Occipital lobe (tissue), 2 donors: Measurements from ENCODE around the gene AKAP13. TPM values are rescaled to one million over a fixed set of nuclear protein-coding genes. Genes with fewer than 3 reads are reported as not detected.

Experiments used
- DNase-seq: peaks from one replicate; lab custom pipeline; 2025; lab: John Stamatoyannopoulos, UW
- total RNA-seq: library from RNA; depleted of rRNA; stranded (reverse); fragments of >200 nt; gene quantifications from one replicate; pipeline ENCODE4 v1.2.3, GENCODE V29; 2014

Gene AKAP13
- total RNA-seq, 1 donor from 2014 or later, result 142 TPM

- no peak for DNase-seq
Measured at GRCh38 chr15:85406916-85407315, 26.5 kb downstream of the AKAP13 start.

- no peak for DNase-seq
Measured at GRCh38 chr15:85407421-85408269, 27.2 kb downstream of the AKAP13 start.

GRCh38 chr15:85408270-85408746 lies 27.9 kb downstream of the AKAP13 start:
- no peak for DNase-seq

- no peak for DNase-seq
Measured at GRCh38 chr15:85412066-85412465, 31.7 kb downstream of the AKAP13 start.

- DNase-seq, result no peak
Measured at GRCh38 chr15:85412956-85413854, 32.8 kb downstream of the AKAP13 start.

GRCh38 chr15:85414037-85414436 lies 33.6 kb downstream of the AKAP13 start:
- DNase-seq, result no peak

GRCh38 chr15:85414495-85414894 lies 34.1 kb downstream of the AKAP13 start:
- DNase-seq, result no peak

- no peak for DNase-seq
Measured at GRCh38 chr15:85414991-85415390, 34.6 kb downstream of the AKAP13 start.

GRCh38 chr15:85415783-85416182 lies 35.4 kb downstream of the AKAP13 start:
- DNase-seq, result no peak

GRCh38 chr15:85417276-85417675 lies 36.9 kb downstream of the AKAP13 start:
- no peak for DNase-seq

- DNase-seq, result no peak
Measured at GRCh38 chr15:85419161-85419560, 38.8 kb downstream of the AKAP13 start.

- DNase-seq, result no peak
Measured at GRCh38 chr15:85421116-85421925, 40.9 kb downstream of the AKAP13 start.

- no peak for DNase-seq
Measured at GRCh38 chr15:85422607-85423006, 42.2 kb downstream of the AKAP13 start.

GRCh38 chr15:85423256-85423655 lies 42.9 kb downstream of the AKAP13 start:
- no peak for DNase-seq

GRCh38 chr15:85424154-85424553 lies 43.8 kb downstream of the AKAP13 start:
- DNase-seq, result no peak

- no peak for DNase-seq
Measured at GRCh38 chr15:85426481-85426880, 46.1 kb downstream of the AKAP13 start.

- no peak for DNase-seq
Measured at GRCh38 chr15:85427286-85428028, 47.1 kb downstream of the AKAP13 start.

- DNase-seq, result no peak
Measured at GRCh38 chr15:85429522-85429921, 49.1 kb downstream of the AKAP13 start.

GRCh38 chr15:85430406-85431204 lies 50.2 kb downstream of the AKAP13 start:
- DNase-seq, result no peak

GRCh38 chr15:85439996-85440395 lies 59.6 kb downstream of the AKAP13 start:
- no peak for DNase-seq
